ENCODE results near the gene CCNT1. TPM values are rescaled to one million over a fixed set of nuclear protein-coding genes. Genes with fewer than 3 reads are reported as not detected.

The CCNT1 gene
- total RNA-seq, 1 experiment from 2014 or later = 51.8 TPM

DNA sequence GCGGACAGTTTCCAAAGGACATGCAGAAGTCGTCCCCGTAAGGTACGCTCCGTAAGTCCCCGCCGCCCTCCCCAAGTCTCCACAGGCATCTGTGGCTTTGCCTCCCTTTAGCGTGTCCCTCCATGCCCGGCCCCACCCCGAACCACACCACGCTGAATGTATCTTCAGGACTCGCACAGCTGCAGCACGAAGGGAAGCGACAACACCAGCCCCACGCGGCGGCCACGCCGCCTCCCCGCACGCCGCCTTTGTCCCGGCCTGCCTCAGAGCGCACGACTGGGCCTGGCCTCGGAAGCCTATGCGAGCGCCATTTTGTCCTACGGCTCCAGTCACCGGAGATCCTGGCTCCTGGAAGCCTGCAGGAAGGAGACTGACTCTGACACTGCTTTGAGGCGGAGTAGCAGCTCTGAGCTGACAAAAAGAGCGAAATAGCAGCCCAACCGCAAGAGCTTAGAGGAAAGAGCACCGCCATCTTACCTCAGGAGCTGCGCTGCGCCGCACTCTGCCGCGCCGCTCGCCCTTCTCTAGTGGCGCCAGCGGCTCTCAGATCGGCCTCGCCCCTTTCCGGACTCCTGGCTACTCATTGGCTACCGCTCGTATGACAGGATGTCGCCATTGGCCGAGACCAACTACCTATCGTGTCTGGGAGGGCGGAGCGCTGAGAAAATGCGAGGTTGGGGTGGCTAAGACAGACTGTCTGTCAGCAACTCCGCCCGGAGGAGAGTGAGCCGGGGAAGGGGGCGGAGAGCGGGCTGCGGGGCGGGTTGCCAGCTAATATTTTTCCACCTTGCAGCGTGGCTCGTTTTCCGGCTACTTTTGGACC lies 34.6 kb downstream of the CCNT1 start, which contains the start of gene KANSL2:
KANSL2 (minus strand) TSS at position 529 of the 823 bp plus-strand sequence. CDS start 606 bp downstream, outside the sequence.
- DNase-seq (ENCODE audit: low spot score) = peak; percentile 100
- Histone ChIP-seq H3K9me3 (ENCODE audit: low read depth, low read length, poor library complexity, severe bottlenecking) (no peaks in the 10 kb centered on the region), H3K4me3 (ENCODE audit: low read depth, low read length, poor library complexity, severe bottlenecking) (peak within 1 kb of the TSS; percentile 76), H3K27me3 (replicated peaks; ENCODE audit: insufficient read depth, low read depth, low read length, poor library complexity) (no peaks in the 10 kb centered on the region), H3K4me1 (ENCODE audit: insufficient read depth, low read length, poor library complexity, severe bottlenecking) (peaks cover 27% of the 10 kb centered on the region), H3K36me3 (ENCODE audit: insufficient read depth, low read length, poor library complexity, severe bottlenecking) (peaks cover 41% of the 10 kb centered on the region), H3K27ac (ENCODE audit: low read depth, low read length, poor library complexity, severe bottlenecking) (peak within 1 kb of the TSS; percentile 93)
- TF ChIP-seq, protein P1, sequence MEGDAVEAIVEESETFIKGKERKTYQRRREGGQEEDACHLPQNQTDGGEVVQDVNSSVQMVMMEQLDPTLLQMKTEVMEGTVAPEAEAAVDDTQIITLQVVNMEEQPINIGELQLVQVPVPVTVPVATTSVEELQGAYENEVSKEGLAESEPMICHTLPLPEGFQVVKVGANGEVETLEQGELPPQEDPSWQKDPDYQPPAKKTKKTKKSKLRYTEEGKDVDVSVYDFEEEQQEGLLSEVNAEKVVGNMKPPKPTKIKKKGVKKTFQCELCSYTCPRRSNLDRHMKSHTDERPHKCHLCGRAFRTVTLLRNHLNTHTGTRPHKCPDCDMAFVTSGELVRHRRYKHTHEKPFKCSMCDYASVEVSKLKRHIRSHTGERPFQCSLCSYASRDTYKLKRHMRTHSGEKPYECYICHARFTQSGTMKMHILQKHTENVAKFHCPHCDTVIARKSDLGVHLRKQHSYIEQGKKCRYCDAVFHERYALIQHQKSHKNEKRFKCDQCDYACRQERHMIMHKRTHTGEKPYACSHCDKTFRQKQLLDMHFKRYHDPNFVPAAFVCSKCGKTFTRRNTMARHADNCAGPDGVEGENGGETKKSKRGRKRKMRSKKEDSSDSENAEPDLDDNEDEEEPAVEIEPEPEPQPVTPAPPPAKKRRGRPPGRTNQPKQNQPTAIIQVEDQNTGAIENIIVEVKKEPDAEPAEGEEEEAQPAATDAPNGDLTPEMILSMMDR (conservative IDR thresholded peaks at IDR 0.05; ENCODE audit: low read depth, low read length) = no peak
- no peak for TF ChIP-seq EZH2 (IDR thresholded peaks at IDR 0.05; ENCODE audit: borderline replicate concordance, low read depth, low read length, poor library complexity, severe bottlenecking)
- intact Hi-C loops (cut with micrococcal nuclease; ENCODE audit: unreplicated experiment) = no loop called here
- ChIA-PET CTCF (interaction anchor here (1.3 kb wide), 1 partner anchor 71 kb away, joined by 7 read pairs; no protein-coding TSS in a partner anchor), POLR2A (ENCODE audit: low non-redundant PET) (interaction anchor here (0.6 to 0.7 kb wide), 2 partner anchors 45 to 120 kb away, joined by 4 to 21 read pairs; no protein-coding TSS in a partner anchor)
- BruUV-seq (replicated peaks) = no TSS peak

DNA sequence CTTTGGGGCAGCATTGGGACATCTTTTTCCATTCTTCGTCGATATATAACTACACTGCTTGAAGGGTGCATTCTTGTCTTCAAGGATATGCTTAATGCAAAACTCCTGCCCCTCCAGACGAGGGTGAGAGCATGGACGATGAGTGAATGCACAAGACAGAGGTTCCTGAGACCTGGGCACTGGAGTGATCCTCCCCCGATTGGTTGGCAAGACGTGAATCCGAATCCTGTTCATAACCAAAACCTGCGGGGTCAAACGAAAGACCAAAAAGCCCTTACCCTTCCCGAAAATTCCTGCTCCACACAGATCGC lies 35.2 kb downstream of the CCNT1 start:
- TF ChIP-seq, protein P1 (conservative IDR thresholded peaks at IDR 0.05; ENCODE audit: low read depth, low read length) = no peak
- no peak for TF ChIP-seq EZH2 (IDR thresholded peaks at IDR 0.05; ENCODE audit: borderline replicate concordance, low read depth, low read length, poor library complexity, severe bottlenecking)
- H3K4me3 ChIP-seq (ENCODE audit: low read depth, low read length, poor library complexity, severe bottlenecking) = peak overlapping the region; percentile 76
- peaks cover 27% of the 10 kb centered on the region for H3K4me1 ChIP-seq (ENCODE audit: insufficient read depth, low read length, poor library complexity, severe bottlenecking)
- no peak for DNase-seq (ENCODE audit: low spot score)
- no peaks in the 10 kb centered on the region for H3K9me3 ChIP-seq (ENCODE audit: low read depth, low read length, poor library complexity, severe bottlenecking)
- ChIA-PET POLR2A (ENCODE audit: low non-redundant PET) (interaction anchor here (0.7 kb wide), 1 partner anchor 45 kb away, joined by 21 read pairs; no protein-coding TSS in a partner anchor), CTCF (interaction anchor here (1.3 kb wide), 1 partner anchor 72 kb away, joined by 7 read pairs; no protein-coding TSS in a partner anchor)
- BruUV-seq (replicated peaks) = TSS peak; percentile 35
- intact Hi-C loops (cut with micrococcal nuclease; ENCODE audit: unreplicated experiment) = no loop called here
- peak overlapping the region; percentile 93 for H3K27ac ChIP-seq (ENCODE audit: low read depth, low read length, poor library complexity, severe bottlenecking)
- no peaks in the 10 kb centered on the region for H3K27me3 ChIP-seq (replicated peaks; ENCODE audit: insufficient read depth, low read depth, low read length, poor library complexity)
- H3K36me3 ChIP-seq (ENCODE audit: insufficient read depth, low read length, poor library complexity, severe bottlenecking) = peaks cover 46% of the 10 kb centered on the region

DNA sequence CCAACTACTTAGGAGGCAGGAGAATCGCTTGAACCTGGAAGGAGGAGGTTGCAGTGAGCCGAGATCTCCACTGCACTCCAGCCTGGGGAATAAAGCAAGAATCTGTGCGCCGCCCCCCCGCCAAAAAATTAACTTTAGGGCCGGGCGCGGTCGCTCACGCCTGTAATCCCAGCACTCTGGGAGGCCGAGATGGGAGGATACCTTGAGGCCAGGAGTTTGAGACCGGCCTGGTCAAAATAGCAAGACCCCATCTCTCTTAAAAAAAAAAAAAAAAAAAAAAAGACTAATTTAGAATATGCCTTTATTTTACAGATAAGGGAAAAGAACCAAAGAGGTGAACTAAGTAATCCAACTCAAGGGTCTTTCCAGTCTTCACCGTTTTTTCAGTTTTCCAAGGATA lies 35.6 kb downstream of the CCNT1 start:
- no TSS peak for BruUV-seq (replicated peaks)
- no peak for DNase-seq (ENCODE audit: low spot score)
- H3K27me3 ChIP-seq (replicated peaks; ENCODE audit: insufficient read depth, low read depth, low read length, poor library complexity) = no peaks in the 10 kb centered on the region
- H3K4me1 ChIP-seq (ENCODE audit: insufficient read depth, low read length, poor library complexity, severe bottlenecking) = peaks cover 27% of the 10 kb centered on the region
- intact Hi-C loops (cut with micrococcal nuclease; ENCODE audit: unreplicated experiment) = no loop called here
- H3K36me3 ChIP-seq (ENCODE audit: insufficient read depth, low read length, poor library complexity, severe bottlenecking) = peaks cover 51% of the 10 kb centered on the region
- ChIA-PET CTCF (no interaction called here), POLR2A (ENCODE audit: low non-redundant PET) (interaction anchor here (0.7 kb wide), 1 partner anchor 46 kb away, joined by 21 read pairs; no protein-coding TSS in a partner anchor)
- TF ChIP-seq, protein P1 (conservative IDR thresholded peaks at IDR 0.05; ENCODE audit: low read depth, low read length) = no peak
- TF ChIP-seq EZH2 (IDR thresholded peaks at IDR 0.05; ENCODE audit: borderline replicate concordance, low read depth, low read length, poor library complexity, severe bottlenecking) = no peak
- H3K4me3 ChIP-seq (ENCODE audit: low read depth, low read length, poor library complexity, severe bottlenecking) = peak overlapping the region; percentile 76
- no peaks in the 10 kb centered on the region for H3K9me3 ChIP-seq (ENCODE audit: low read depth, low read length, poor library complexity, severe bottlenecking)
- H3K27ac ChIP-seq (ENCODE audit: low read depth, low read length, poor library complexity, severe bottlenecking) = peak overlapping the region; percentile 93

All from A673 (cell line).